ENCODE measurements around the gene SMG6.

DNA sequence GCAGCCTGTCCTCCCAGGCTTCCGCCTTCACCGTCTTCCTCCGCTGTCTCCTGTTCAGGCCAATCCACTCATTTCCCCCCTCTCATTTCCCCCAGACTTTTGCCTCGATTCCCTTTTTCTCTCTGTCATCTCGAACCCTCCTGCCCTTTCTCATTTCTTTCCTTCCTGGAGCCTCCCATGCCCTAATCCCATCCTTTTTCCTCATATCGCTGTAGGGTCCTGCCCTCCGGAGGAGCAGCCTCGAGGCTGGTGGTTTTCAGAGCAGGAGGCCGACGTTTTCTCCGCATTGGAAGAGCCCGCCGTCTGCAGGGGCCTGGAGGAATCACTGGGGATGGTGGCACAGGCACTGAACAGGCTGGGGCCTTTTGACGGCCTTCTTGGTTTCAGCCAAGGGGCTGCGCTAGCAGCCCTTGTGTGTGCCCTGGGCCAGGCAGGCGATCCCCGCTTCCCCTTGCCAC lies 261.2 kb downstream of the SMG6 start:
- TF ChIP-seq JUND (IDR thresholded peaks at IDR 0.05; ENCODE audit: low read length), result no peak
- TF ChIP-seq BRCA1 (IDR thresholded peaks at IDR 0.05; ENCODE audit: low read depth, low read length), result no peak
- no peak for TF ChIP-seq TAF1 (IDR thresholded peaks at IDR 0.05; ENCODE audit: low read depth, low read length)
- TF ChIP-seq SUZ12 (IDR thresholded peaks at IDR 0.05; ENCODE audit: low read length), result no peak
- no peak for TF ChIP-seq GABPA (IDR thresholded peaks at IDR 0.05; ENCODE audit: borderline replicate concordance, insufficient read depth, low read length)
- TF ChIP-seq SIX5 (IDR thresholded peaks at IDR 0.05; ENCODE audit: low read depth, low read length), result no peak
